ENCODE data around the gene LRMDA.

The LRMDA gene

GRCh38 chr10:75476569-75476968 is 45.1 kb downstream of the LRMDA start:
- no peak overlapping the region for H3K4me3 ChIP-seq (ENCODE audit: low read depth, low read length)
- H2AFZ ChIP-seq (ENCODE audit: low read length, unreplicated experiment), result no peak overlapping the region
- no peak overlapping the region for H3K27ac ChIP-seq (ENCODE audit: low read depth, low read length)
- H3K36me3 ChIP-seq (ENCODE audit: insufficient read depth, low read length), result no peaks in the 10 kb centered on the region
- H3K79me2 ChIP-seq (ENCODE audit: control insufficient read depth, insufficient read depth, low read length, unreplicated experiment), result no peaks in the 10 kb centered on the region
- H3K4me1 ChIP-seq (ENCODE audit: control insufficient read depth, insufficient read depth, low read length, unreplicated experiment), result no peaks in the 10 kb centered on the region
- no peaks in the 10 kb centered on the region for H3K27me3 ChIP-seq (ENCODE audit: insufficient read depth, low read length)

DNA sequence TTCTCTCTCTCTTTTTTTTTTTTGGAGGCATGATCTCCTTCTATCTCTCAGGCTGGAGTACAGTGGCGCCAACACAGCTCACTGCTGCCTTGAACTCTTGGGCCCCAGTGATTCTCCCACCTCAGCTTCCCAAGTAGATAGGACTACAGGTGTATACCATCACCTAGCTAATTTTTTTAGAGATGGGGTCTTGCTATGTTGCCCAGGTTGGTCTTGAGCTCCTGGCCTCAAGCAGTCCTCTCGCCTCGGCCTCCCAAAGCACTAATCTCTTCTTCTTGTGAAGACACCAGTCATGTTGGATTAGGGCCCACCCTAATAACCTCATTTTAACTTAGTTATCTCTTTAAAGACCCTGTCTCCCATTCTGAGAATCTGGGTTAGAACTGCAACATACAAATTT is 45.6 kb downstream of the LRMDA start:
- no peaks in the 10 kb centered on the region for H3K27me3 ChIP-seq (ENCODE audit: insufficient read depth, low read length)
- no peaks in the 10 kb centered on the region for H3K4me1 ChIP-seq (ENCODE audit: control insufficient read depth, insufficient read depth, low read length, unreplicated experiment)
- H2AFZ ChIP-seq (ENCODE audit: low read length, unreplicated experiment), result no peak overlapping the region
- no peak overlapping the region for H3K27ac ChIP-seq (ENCODE audit: low read depth, low read length)
- no peaks in the 10 kb centered on the region for H3K36me3 ChIP-seq (ENCODE audit: insufficient read depth, low read length)
- no peaks in the 10 kb centered on the region for H3K79me2 ChIP-seq (ENCODE audit: control insufficient read depth, insufficient read depth, low read length, unreplicated experiment)
- no peak overlapping the region for H3K4me3 ChIP-seq (ENCODE audit: low read depth, low read length)

- H3K4me3 ChIP-seq (ENCODE audit: low read depth, low read length), result no peak overlapping the region
- no peaks in the 10 kb centered on the region for H3K4me1 ChIP-seq (ENCODE audit: control insufficient read depth, insufficient read depth, low read length, unreplicated experiment)
- no peak overlapping the region for H3K27ac ChIP-seq (ENCODE audit: low read depth, low read length)
- H3K36me3 ChIP-seq (ENCODE audit: insufficient read depth, low read length), result no peaks in the 10 kb centered on the region
- H3K79me2 ChIP-seq (ENCODE audit: control insufficient read depth, insufficient read depth, low read length, unreplicated experiment), result no peaks in the 10 kb centered on the region
- no peak overlapping the region for H2AFZ ChIP-seq (ENCODE audit: low read length, unreplicated experiment)
- H3K27me3 ChIP-seq (ENCODE audit: insufficient read depth, low read length), result no peaks in the 10 kb centered on the region
Measured at GRCh38 chr10:75477680-75478079, 46.3 kb downstream of the LRMDA start.

GRCh38 chr10:75480374-75480773 is 49.0 kb downstream of the LRMDA start:
- Histone ChIP-seq H3K36me3 (ENCODE audit: insufficient read depth, low read length) (no peaks in the 10 kb centered on the region), H2AFZ (ENCODE audit: low read length, unreplicated experiment) (no peak overlapping the region), H3K27ac (ENCODE audit: low read depth, low read length) (no peak overlapping the region), H3K4me3 (ENCODE audit: low read depth, low read length) (no peak overlapping the region), H3K4me1 (ENCODE audit: control insufficient read depth, insufficient read depth, low read length, unreplicated experiment) (no peaks in the 10 kb centered on the region), H3K27me3 (ENCODE audit: insufficient read depth, low read length) (no peaks in the 10 kb centered on the region), H3K79me2 (ENCODE audit: control insufficient read depth, insufficient read depth, low read length, unreplicated experiment) (no peaks in the 10 kb centered on the region)

GRCh38 chr10:75483188-75483587 is 51.8 kb downstream of the LRMDA start:
- Histone ChIP-seq H3K79me2 (ENCODE audit: control insufficient read depth, insufficient read depth, low read length, unreplicated experiment) (no peaks in the 10 kb centered on the region), H3K27me3 (ENCODE audit: insufficient read depth, low read length) (no peaks in the 10 kb centered on the region), H2AFZ (ENCODE audit: low read length, unreplicated experiment) (no peak overlapping the region), H3K4me1 (ENCODE audit: control insufficient read depth, insufficient read depth, low read length, unreplicated experiment) (no peaks in the 10 kb centered on the region), H3K27ac (ENCODE audit: low read depth, low read length) (no peak overlapping the region), H3K4me3 (ENCODE audit: low read depth, low read length) (no peak overlapping the region), H3K36me3 (ENCODE audit: insufficient read depth, low read length) (no peaks in the 10 kb centered on the region)

- Histone ChIP-seq H2AFZ (ENCODE audit: low read length, unreplicated experiment) (no peak overlapping the region), H3K79me2 (ENCODE audit: control insufficient read depth, insufficient read depth, low read length, unreplicated experiment) (no peaks in the 10 kb centered on the region), H3K4me1 (ENCODE audit: control insufficient read depth, insufficient read depth, low read length, unreplicated experiment) (no peaks in the 10 kb centered on the region), H3K27me3 (ENCODE audit: insufficient read depth, low read length) (no peaks in the 10 kb centered on the region), H3K4me3 (ENCODE audit: low read depth, low read length) (no peak overlapping the region), H3K27ac (ENCODE audit: low read depth, low read length) (no peak overlapping the region), H3K36me3 (ENCODE audit: insufficient read depth, low read length) (no peaks in the 10 kb centered on the region)
Measured at GRCh38 chr10:75484717-75485116, 53.3 kb downstream of the LRMDA start.

GRCh38 chr10:75486591-75486990 is 55.2 kb downstream of the LRMDA start:
- H3K79me2 ChIP-seq (ENCODE audit: control insufficient read depth, insufficient read depth, low read length, unreplicated experiment), result no peaks in the 10 kb centered on the region
- H3K27ac ChIP-seq (ENCODE audit: low read depth, low read length), result no peak overlapping the region
- no peak overlapping the region for H3K4me3 ChIP-seq (ENCODE audit: low read depth, low read length)
- no peak overlapping the region for H2AFZ ChIP-seq (ENCODE audit: low read length, unreplicated experiment)
- H3K27me3 ChIP-seq (ENCODE audit: insufficient read depth, low read length), result no peaks in the 10 kb centered on the region
- no peaks in the 10 kb centered on the region for H3K4me1 ChIP-seq (ENCODE audit: control insufficient read depth, insufficient read depth, low read length, unreplicated experiment)
- no peaks in the 10 kb centered on the region for H3K36me3 ChIP-seq (ENCODE audit: insufficient read depth, low read length)

GRCh38 chr10:75487087-75487754 is 55.8 kb downstream of the LRMDA start:
- Histone ChIP-seq H3K27me3 (ENCODE audit: insufficient read depth, low read length) (no peaks in the 10 kb centered on the region), H3K36me3 (ENCODE audit: insufficient read depth, low read length) (no peaks in the 10 kb centered on the region), H2AFZ (ENCODE audit: low read length, unreplicated experiment) (no peak overlapping the region), H3K4me3 (ENCODE audit: low read depth, low read length) (no peak overlapping the region), H3K27ac (ENCODE audit: low read depth, low read length) (no peak overlapping the region), H3K4me1 (ENCODE audit: control insufficient read depth, insufficient read depth, low read length, unreplicated experiment) (no peaks in the 10 kb centered on the region), H3K79me2 (ENCODE audit: control insufficient read depth, insufficient read depth, low read length, unreplicated experiment) (no peaks in the 10 kb centered on the region)

DNA sequence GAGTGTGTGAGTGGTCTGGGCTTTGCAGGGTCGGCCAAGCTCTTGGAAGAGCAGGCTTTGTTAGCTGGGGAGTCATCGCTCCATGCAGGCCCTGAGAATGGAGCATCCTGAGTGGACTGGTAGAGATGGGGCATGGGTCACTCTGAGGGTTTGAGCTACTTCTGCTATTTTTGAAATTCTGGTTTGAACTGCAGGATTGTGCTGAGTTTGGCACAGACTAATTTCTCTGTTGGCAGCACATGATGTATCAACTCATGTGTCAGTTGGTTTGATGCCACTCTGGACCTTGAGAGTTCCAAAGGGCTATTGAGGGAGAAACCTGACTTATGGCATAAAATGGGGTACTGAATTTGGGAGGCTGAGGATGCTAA is 56.3 kb downstream of the LRMDA start:
- H3K27me3 ChIP-seq (ENCODE audit: insufficient read depth, low read length), result no peaks in the 10 kb centered on the region
- H3K27ac ChIP-seq (ENCODE audit: low read depth, low read length), result no peak overlapping the region
- no peaks in the 10 kb centered on the region for H3K36me3 ChIP-seq (ENCODE audit: insufficient read depth, low read length)
- no peaks in the 10 kb centered on the region for H3K79me2 ChIP-seq (ENCODE audit: control insufficient read depth, insufficient read depth, low read length, unreplicated experiment)
- H3K4me1 ChIP-seq (ENCODE audit: control insufficient read depth, insufficient read depth, low read length, unreplicated experiment), result no peaks in the 10 kb centered on the region
- H3K4me3 ChIP-seq (ENCODE audit: low read depth, low read length), result no peak overlapping the region
- no peak overlapping the region for H2AFZ ChIP-seq (ENCODE audit: low read length, unreplicated experiment)

DNA sequence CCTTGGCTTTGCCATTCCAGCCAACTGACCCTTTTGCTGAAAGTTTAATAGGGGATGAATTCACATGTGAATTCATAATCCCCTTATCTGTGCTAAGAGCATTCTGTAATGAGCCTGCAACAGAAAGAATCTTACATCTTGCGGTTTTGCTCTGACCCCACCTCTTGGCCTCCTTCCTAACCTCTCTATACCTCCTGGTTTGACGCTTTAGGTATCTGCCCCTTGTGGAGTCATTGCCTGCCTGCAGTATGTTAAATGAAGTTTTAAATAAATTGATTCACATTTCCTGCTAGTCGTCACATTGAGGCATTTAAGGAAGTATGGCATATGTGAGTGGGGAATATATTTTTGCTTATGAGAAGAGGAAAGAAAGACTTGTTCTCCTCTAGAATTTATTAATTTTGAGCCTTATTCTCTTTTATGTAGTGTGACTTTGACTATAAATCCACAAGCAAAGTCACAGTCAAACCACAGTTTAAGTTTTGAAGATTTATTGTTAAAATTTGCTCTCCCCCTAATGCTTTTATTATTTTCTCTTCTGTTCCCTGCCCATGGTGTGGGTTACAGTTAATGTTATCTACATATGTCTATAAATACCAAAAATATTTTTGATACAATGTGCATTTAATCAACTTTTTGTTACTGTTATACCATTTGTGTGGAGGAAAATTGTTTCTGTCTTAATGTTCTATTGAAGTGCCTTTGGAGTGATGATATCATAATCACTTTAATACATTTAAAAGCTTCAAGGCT is 60.9 kb downstream of the LRMDA start:
- Histone ChIP-seq H2AFZ (ENCODE audit: low read length, unreplicated experiment) (no peak overlapping the region), H3K27me3 (ENCODE audit: insufficient read depth, low read length) (no peaks in the 10 kb centered on the region), H3K79me2 (ENCODE audit: control insufficient read depth, insufficient read depth, low read length, unreplicated experiment) (no peaks in the 10 kb centered on the region), H3K36me3 (ENCODE audit: insufficient read depth, low read length) (no peaks in the 10 kb centered on the region), H3K27ac (ENCODE audit: low read depth, low read length) (no peak overlapping the region), H3K4me3 (ENCODE audit: low read depth, low read length) (no peak overlapping the region), H3K4me1 (ENCODE audit: control insufficient read depth, insufficient read depth, low read length, unreplicated experiment) (no peaks in the 10 kb centered on the region)

DNA sequence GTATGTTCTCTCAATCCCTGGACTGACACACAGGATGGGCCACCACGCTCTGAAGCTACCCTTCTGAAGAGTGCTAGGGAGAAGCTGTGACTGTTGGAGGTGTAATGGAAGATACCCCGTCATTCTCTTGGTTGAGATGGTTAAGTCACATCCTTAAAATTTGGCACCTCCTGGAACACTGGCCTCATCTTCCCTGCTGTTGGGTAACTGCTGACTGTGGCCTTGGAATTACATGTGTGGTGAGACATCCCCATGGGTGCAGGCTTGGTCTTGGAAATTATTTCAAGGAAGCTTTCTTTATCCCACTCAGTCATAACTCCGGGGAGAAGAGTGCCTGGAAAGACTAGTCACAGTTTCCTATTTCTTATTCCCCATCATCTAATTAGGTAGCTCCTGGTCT is 62.0 kb downstream of the LRMDA start:
- H3K4me3 ChIP-seq (ENCODE audit: low read depth, low read length), result no peak overlapping the region
- no peaks in the 10 kb centered on the region for H3K27me3 ChIP-seq (ENCODE audit: insufficient read depth, low read length)
- H3K27ac ChIP-seq (ENCODE audit: low read depth, low read length), result no peak overlapping the region
- no peaks in the 10 kb centered on the region for H3K36me3 ChIP-seq (ENCODE audit: insufficient read depth, low read length)
- no peak overlapping the region for H2AFZ ChIP-seq (ENCODE audit: low read length, unreplicated experiment)
- H3K79me2 ChIP-seq (ENCODE audit: control insufficient read depth, insufficient read depth, low read length, unreplicated experiment), result no peaks in the 10 kb centered on the region
- peaks cover 3% of the 10 kb centered on the region for H3K4me1 ChIP-seq (ENCODE audit: control insufficient read depth, insufficient read depth, low read length, unreplicated experiment)

All from ACC112 (cell line).